ENCODE measurements around the gene SLC44A4. TPM values are rescaled to one million over a fixed set of nuclear protein-coding genes. Genes with fewer than 3 reads are reported as not detected.

SLC44A4 gene
- total and polyA plus RNA-seq, 9 of the 15 experiments (the other 6 are each of a cell fraction or from before 2014, with no cell fraction given): 7.9 to 18.6 (median 11.2) TPM

- TF ChIP-seq ZNF318 (IDR thresholded peaks at IDR 0.05; ENCODE audit: borderline replicate concordance in 1 of 2, low read depth in 1 of 2): peak in 1 of 2 experiments; percentile 62; a peak in 2 of 4 replicates
- TF ChIP-seq HMG20B (CRISPR knock-in tag; IDR thresholded peaks at IDR 0.05): 0 out of 2 replicates have a peak, but pooled peaks have one; percentile 23
- TF ChIP-seq KLF10 (CRISPR knock-in tag; IDR thresholded peaks at IDR 0.05): no peak
- peak; percentile 57; the same call in 1 of the 2 replicates for TF ChIP-seq PML (IDR thresholded peaks at IDR 0.05; ENCODE audit: low read length)
- TF ChIP-seq CHD2 (IDR thresholded peaks at IDR 0.05; ENCODE audit: low read depth, low read length): peak; percentile 62; the same call in 1 of the 2 replicates
- TF ChIP-seq ZNF609 (CRISPR knock-in tag; IDR thresholded peaks at IDR 0.05; ENCODE audit: borderline replicate concordance): peak; percentile 58; the same call in 1 of the 2 replicates
- TF ChIP-seq RFX1 (IDR thresholded peaks at IDR 0.05): no peak
- TF ChIP-seq HIVEP1 (CRISPR knock-in tag; IDR thresholded peaks at IDR 0.05): no peak
- no peak for TF ChIP-seq XRCC3 (IDR thresholded peaks at IDR 0.05)
- peak; percentile 56 for TF ChIP-seq RBFOX2 (IDR thresholded peaks at IDR 0.05; ENCODE audit: low read depth, low read length)
- peak; percentile 6 for TF ChIP-seq KDM5B (IDR thresholded peaks at IDR 0.05; ENCODE audit: insufficient replicate concordance, low read depth, low read length)
- peak; percentile 72; the same call in 1 of the 2 replicates for TF ChIP-seq RHOXF2B (CRISPR knock-in tag; conservative IDR thresholded peaks at IDR 0.05)
- TF ChIP-seq GTF2E2 (tag; IDR thresholded peaks at IDR 0.05): no peak
- no peak for TF ChIP-seq SNRNP70 (optimal IDR thresholded peaks at IDR 0.05; ENCODE audit: low read depth, low read length)
- TF ChIP-seq CHD1 (IDR thresholded peaks at IDR 0.05; ENCODE audit: low read length): peak; percentile 85
These were observed 47.9 kb downstream of the SLC44A4 start (continued) for GRCh38 chr6:31830886-31831335.
